ENCODE data around the gene NCS1.
A peak's percentile ranks its signal among the peaks of the same experiment; 100 is the strongest.
"Not testable (repeated sequence)": the region's sequence is repeated elsewhere in the genome, so short reads cannot be mapped to it uniquely, and the experiment has no call there.

Gene NCS1

GRCh38 chr9:130255631-130256134 lies 83.5 kb downstream of the NCS1 start:
- H3K27me3 ChIP-seq, result peaks cover 0 to 7% of the 10 kb centered on the region in 2 donors

GRCh38 chr9:130256644-130257043 lies 84.4 kb downstream of the NCS1 start:
- intact Hi-C loops (cut with DNase I; ENCODE audit: low total_unique reads), result no loop called here
- TF ChIP-seq CTCF (IDR thresholded peaks at IDR 0.05), result no peak
- DNase-seq, result no peak
- Histone ChIP-seq H3K9me3 (no peaks in the 10 kb centered on the region), H3K27ac (no peak overlapping the region), H3K36me3 (no peaks in the 10 kb centered on the region), H3K4me1 (no peaks in the 10 kb centered on the region), H3K4me3 (no peak overlapping the region), H3K27me3 (peaks cover 0 to 14% of the 10 kb centered on the region in 2 donors)

More at GRCh38 chr9:130255631-130256134, 83.5 kb downstream of the NCS1 start:
- TF ChIP-seq CTCF (IDR thresholded peaks at IDR 0.05), result no peak
- Histone ChIP-seq H3K4me1 (no peaks in the 10 kb centered on the region), H3K27ac (no peak overlapping the region), H3K9me3 (no peaks in the 10 kb centered on the region), H3K36me3 (no peaks in the 10 kb centered on the region), H3K4me3 (no peak overlapping the region)
- intact Hi-C loops (cut with DNase I; ENCODE audit: low total_unique reads), result no loop called here
- DNase-seq, result peak; percentile 12 to 37

GRCh38 chr9:130258137-130258536 lies 85.9 kb downstream of the NCS1 start:
- H3K27me3 ChIP-seq, result peaks cover 0 to 29% of the 10 kb centered on the region in 2 donors
- H3K4me1 ChIP-seq; H3K36me3 ChIP-seq; H3K27ac ChIP-seq; H3K9me3 ChIP-seq; intact Hi-C loops (cut with DNase I; ENCODE audit: low total_unique reads); H3K4me3 ChIP-seq: not testable (repeated sequence)
- DNase-seq, result peak; percentile 16 to 32

DNA sequence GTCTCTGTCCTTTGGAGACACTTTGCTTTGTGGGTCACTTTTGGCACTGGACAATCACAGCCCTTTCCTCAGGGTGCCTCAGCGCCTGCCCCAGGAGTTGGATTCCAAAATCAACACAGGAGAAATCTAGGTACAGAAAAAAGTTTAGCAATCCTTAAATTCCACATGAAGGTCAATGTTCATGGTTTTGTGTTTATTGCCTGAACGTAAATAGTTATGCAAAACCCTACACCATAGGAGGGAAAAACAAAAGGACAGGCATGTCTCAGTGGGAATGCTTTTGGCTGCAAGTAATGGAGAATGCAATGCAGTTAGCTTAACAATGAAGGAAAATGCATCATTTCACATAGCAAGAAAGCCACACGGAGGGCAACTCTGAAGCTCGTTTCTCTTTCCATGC lies 86.8 kb downstream of the NCS1 start:
- intact Hi-C loops (cut with DNase I; ENCODE audit: low total_unique reads), result no loop called here
- H3K36me3 ChIP-seq, result no peaks in the 10 kb centered on the region
- peak in 1 of 2 donors; percentile 32 for DNase-seq

GRCh38 chr9:130260816-130261765 lies 88.9 kb downstream of the NCS1 start:
- no peak overlapping the region for H3K4me3 ChIP-seq
- DNase-seq, result peak; percentile 28 to 65
- peak overlapping the region in 1 of 2 donors; percentile 22 for H3K27ac ChIP-seq
- no peaks in the 10 kb centered on the region for H3K36me3 ChIP-seq
- intact Hi-C loops (cut with DNase I; ENCODE audit: low total_unique reads), result no loop called here
- H3K4me1 ChIP-seq, result peaks cover 0 to 11% (median 10%) of the 10 kb centered on the region in 4 donors
- no peak for TF ChIP-seq CTCF (IDR thresholded peaks at IDR 0.05)
- peaks cover 0 to 59% of the 10 kb centered on the region in 2 donors for H3K27me3 ChIP-seq
- no peaks in the 10 kb centered on the region for H3K9me3 ChIP-seq

More for the DNA sequence above, 86.8 kb downstream of the NCS1 start:
- Histone ChIP-seq H3K27me3 (peaks cover 0 to 38% of the 10 kb centered on the region in 2 donors), H3K9me3 (no peaks in the 10 kb centered on the region), H3K4me1 (no peaks in the 10 kb centered on the region), H3K4me3 (no peak overlapping the region), H3K27ac (no peak overlapping the region)
- TF ChIP-seq CTCF (IDR thresholded peaks at IDR 0.05), result no peak

All from tibial artery (tissue), 4 donors.